SK-N-SH treated with all-trans-retinoic acid at 6 μM for 48 hours (cell line): ENCODE data around the gene SYNE2.

Experiments
- ATAC-seq: fragments of 200-7000 bp; cut with Tn5 transposase; 3 replicates; pipeline ENCODE4 v1.9.1; 2020; ENCODE audit warnings: mild to moderate bottlenecking, moderate library complexity
- ARNTL ChIP-seq: fragments of 450-650 bp; formaldehyde crosslinking; IDR thresholded peaks from 2 replicates; pipeline ENCODE4 v1.5.0; 2020; ENCODE audit warnings: low read depth, mild to moderate bottlenecking, moderate library complexity, borderline replicate concordance
- BACH2 ChIP-seq: fragments of 250-450 bp; sonication (Bioruptor Pico); IDR thresholded peaks from 2 replicates; pipeline ENCODE4 v1.9.0; 2021; ENCODE audit warnings: mild to moderate bottlenecking, borderline replicate concordance
- CREB5 ChIP-seq: fragments of 250-450 bp; sonication (Bioruptor Pico); IDR thresholded peaks from 2 replicates; pipeline ENCODE4 v1.5.1; 2020; ENCODE audit warnings: low read depth, mild to moderate bottlenecking, moderate library complexity
- CSDC2 ChIP-seq: fragments of 250-450 bp; sonication (Bioruptor Pico); IDR thresholded peaks from 2 replicates; pipeline ENCODE4 v1.5.0; 2020; ENCODE audit warnings: mild to moderate bottlenecking, moderate library complexity
- GLIS3 ChIP-seq: fragments of 250-450 bp; sonication (Bioruptor Pico); IDR thresholded peaks from 2 replicates; pipeline ENCODE4 v1.5.0; 2020; ENCODE audit warnings: mild to moderate bottlenecking, moderate library complexity
- ISL1 ChIP-seq: fragments of 250-450 bp; sonication (Bioruptor Pico); IDR thresholded peaks from 2 replicates; pipeline ENCODE4 v2.1.2; 2022; ENCODE audit warnings: mild to moderate bottlenecking, moderate library complexity
- PATZ1 ChIP-seq: fragments of 250-450 bp; sonication (Bioruptor Pico); IDR thresholded peaks from 2 replicates; pipeline ENCODE4 v1.8.0; 2020; ENCODE audit warnings: mild to moderate bottlenecking, moderate library complexity, borderline replicate concordance
- RARB ChIP-seq: fragments of 250-450 bp; sonication (Bioruptor Pico); IDR thresholded peaks from 2 replicates; pipeline ENCODE4 v1.8.0; 2021; ENCODE audit warnings: mild to moderate bottlenecking, moderate library complexity
- SNAI2 ChIP-seq: fragments of 250-450 bp; sonication (Bioruptor Pico); IDR thresholded peaks from 2 replicates; pipeline ENCODE4 v1.5.0; 2020; ENCODE audit warnings: mild to moderate bottlenecking, moderate library complexity
- TCF4 ChIP-seq: fragments of 250-450 bp; sonication (Bioruptor Pico); IDR thresholded peaks from 2 replicates; pipeline ENCODE4 v1.8.0; 2021; ENCODE audit warnings: mild to moderate bottlenecking, moderate library complexity, borderline replicate concordance
- TOX ChIP-seq: fragments of 250-450 bp; sonication (Bioruptor Pico); IDR thresholded peaks from 2 replicates; pipeline ENCODE4 v1.8.0; 2021; ENCODE audit warnings: mild to moderate bottlenecking, moderate library complexity, borderline replicate concordance
- ZC3H10 ChIP-seq: fragments of 250-450 bp; sonication (Bioruptor Pico); IDR thresholded peaks from 2 replicates; pipeline ENCODE4 v1.5.1; 2021; ENCODE audit warnings: mild to moderate bottlenecking, moderate library complexity
- ZFP3 ChIP-seq: fragments of 250-450 bp; sonication (Bioruptor Pico); IDR thresholded peaks from 2 replicates; pipeline ENCODE4 v1.5.0; 2020; ENCODE audit warnings: mild to moderate bottlenecking, moderate library complexity
- ZFP30 ChIP-seq: fragments of 450-650 bp; formaldehyde crosslinking; IDR thresholded peaks from 2 replicates; pipeline ENCODE4 v1.5.0; 2022; ENCODE audit warnings: mild to moderate bottlenecking, moderate library complexity
- ZNF565 ChIP-seq: fragments of 450-650 bp; formaldehyde crosslinking; conservative IDR thresholded peaks from 2 replicates; pipeline ENCODE4 v1.5.0; 2020; ENCODE audit warnings: low read depth, mild to moderate bottlenecking, moderate library complexity
- ZNF70 ChIP-seq: fragments of 450-650 bp; formaldehyde crosslinking; IDR thresholded peaks from 2 replicates; pipeline ENCODE4 v1.5.0; 2020; ENCODE audit warnings: mild to moderate bottlenecking, moderate library complexity
- ZNF8 ChIP-seq: fragments of 450-650 bp; formaldehyde crosslinking; IDR thresholded peaks from 2 replicates; pipeline ENCODE4 v1.5.0; 2020; ENCODE audit warnings: mild to moderate bottlenecking, moderate library complexity
- TF ChIP-seq, protein P1 (sequence below): fragments of 250-450 bp; sonication (Bioruptor Pico); IDR thresholded peaks from 2 replicates; pipeline ENCODE4 v1.8.0; 2021; ENCODE audit warnings: low read depth, mild to moderate bottlenecking, moderate library complexity, borderline replicate concordance
- TF ChIP-seq, protein P2 (sequence below): fragments of 250-450 bp; sonication (Bioruptor Pico); IDR thresholded peaks from 2 replicates; pipeline ENCODE4 v1.5.0; 2020; ENCODE audit warnings: mild to moderate bottlenecking, moderate library complexity
- TF ChIP-seq, protein P3 (sequence below): fragments of 250-450 bp; sonication (Bioruptor Pico); IDR thresholded peaks from 2 replicates; pipeline ENCODE4 v1.5.1; 2021; ENCODE audit warnings: mild to moderate bottlenecking, moderate library complexity

SYNE2 gene

GRCh38 chr14:64233531-64234190, 380.9 kb downstream of the SYNE2 start (continued):
- TF ChIP-seq CREB5 (CRISPR knock-in tag): no peak
- TF ChIP-seq, all 23 proteins: peak for 0

- ATAC-seq: peak; percentile 46
- TF ChIP-seq PATZ1 (CRISPR knock-in tag) (no peak), ZC3H10 (CRISPR knock-in tag) (no peak), ZNF8 (no peak), CSDC2 (CRISPR knock-in tag) (no peak), ZNF565 (CRISPR knock-in tag) (no peak), TCF4 (no peak), BACH2 (CRISPR knock-in tag) (no peak), CREB5 (CRISPR knock-in tag) (no peak), TOX (CRISPR knock-in tag) (no peak), GLIS3 (CRISPR knock-in tag) (no peak), SNAI2 (no peak), ARNTL (CRISPR knock-in tag) (no peak), ZFP30 (CRISPR knock-in tag) (no peak), ISL1 (CRISPR knock-in tag) (no peak), ZNF70 (CRISPR knock-in tag) (no peak), ZFP3 (CRISPR knock-in tag) (no peak), RARB (no peak)
- TF ChIP-seq, protein P1, sequence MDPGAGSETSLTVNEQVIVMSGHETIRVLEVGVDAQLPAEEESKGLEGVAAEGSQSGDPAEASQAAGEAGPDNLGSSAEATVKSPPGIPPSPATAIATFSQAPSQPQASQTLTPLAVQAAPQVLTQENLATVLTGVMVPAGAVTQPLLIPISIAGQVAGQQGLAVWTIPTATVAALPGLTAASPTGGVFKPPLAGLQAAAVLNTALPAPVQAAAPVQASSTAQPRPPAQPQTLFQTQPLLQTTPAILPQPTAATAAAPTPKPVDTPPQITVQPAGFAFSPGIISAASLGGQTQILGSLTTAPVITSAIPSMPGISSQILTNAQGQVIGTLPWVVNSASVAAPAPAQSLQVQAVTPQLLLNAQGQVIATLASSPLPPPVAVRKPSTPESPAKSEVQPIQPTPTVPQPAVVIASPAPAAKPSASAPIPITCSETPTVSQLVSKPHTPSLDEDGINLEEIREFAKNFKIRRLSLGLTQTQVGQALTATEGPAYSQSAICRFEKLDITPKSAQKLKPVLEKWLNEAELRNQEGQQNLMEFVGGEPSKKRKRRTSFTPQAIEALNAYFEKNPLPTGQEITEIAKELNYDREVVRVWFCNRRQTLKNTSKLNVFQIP (CRISPR knock-in tag): no peak
- TF ChIP-seq, protein P2, sequence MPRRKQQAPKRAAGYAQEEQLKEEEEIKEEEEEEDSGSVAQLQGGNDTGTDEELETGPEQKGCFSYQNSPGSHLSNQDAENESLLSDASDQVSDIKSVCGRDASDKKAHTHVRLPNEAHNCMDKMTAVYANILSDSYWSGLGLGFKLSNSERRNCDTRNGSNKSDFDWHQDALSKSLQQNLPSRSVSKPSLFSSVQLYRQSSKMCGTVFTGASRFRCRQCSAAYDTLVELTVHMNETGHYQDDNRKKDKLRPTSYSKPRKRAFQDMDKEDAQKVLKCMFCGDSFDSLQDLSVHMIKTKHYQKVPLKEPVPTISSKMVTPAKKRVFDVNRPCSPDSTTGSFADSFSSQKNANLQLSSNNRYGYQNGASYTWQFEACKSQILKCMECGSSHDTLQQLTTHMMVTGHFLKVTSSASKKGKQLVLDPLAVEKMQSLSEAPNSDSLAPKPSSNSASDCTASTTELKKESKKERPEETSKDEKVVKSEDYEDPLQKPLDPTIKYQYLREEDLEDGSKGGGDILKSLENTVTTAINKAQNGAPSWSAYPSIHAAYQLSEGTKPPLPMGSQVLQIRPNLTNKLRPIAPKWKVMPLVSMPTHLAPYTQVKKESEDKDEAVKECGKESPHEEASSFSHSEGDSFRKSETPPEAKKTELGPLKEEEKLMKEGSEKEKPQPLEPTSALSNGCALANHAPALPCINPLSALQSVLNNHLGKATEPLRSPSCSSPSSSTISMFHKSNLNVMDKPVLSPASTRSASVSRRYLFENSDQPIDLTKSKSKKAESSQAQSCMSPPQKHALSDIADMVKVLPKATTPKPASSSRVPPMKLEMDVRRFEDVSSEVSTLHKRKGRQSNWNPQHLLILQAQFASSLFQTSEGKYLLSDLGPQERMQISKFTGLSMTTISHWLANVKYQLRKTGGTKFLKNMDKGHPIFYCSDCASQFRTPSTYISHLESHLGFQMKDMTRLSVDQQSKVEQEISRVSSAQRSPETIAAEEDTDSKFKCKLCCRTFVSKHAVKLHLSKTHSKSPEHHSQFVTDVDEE (CRISPR knock-in tag): no peak
- TF ChIP-seq, protein P3, sequence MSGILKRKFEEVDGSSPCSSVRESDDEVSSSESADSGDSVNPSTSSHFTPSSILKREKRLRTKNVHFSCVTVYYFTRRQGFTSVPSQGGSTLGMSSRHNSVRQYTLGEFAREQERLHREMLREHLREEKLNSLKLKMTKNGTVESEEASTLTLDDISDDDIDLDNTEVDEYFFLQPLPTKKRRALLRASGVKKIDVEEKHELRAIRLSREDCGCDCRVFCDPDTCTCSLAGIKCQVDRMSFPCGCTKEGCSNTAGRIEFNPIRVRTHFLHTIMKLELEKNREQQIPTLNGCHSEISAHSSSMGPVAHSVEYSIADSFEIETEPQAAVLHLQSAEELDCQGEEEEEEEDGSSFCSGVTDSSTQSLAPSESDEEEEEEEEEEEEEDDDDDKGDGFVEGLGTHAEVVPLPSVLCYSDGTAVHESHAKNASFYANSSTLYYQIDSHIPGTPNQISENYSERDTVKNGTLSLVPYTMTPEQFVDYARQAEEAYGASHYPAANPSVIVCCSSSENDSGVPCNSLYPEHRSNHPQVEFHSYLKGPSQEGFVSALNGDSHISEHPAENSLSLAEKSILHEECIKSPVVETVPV (CRISPR knock-in tag): no peak
- TF ChIP-seq, all 23 proteins: peak for 0
Measured at GRCh38 chr14:64234877-64235651, 382.3 kb downstream of the SYNE2 start.
